ENCODE results near the gene NID1. TPM values are rescaled to one million over a fixed set of nuclear protein-coding genes. Genes with fewer than 3 reads are reported as not detected.
"Not testable (repeated sequence)": the region's sequence is repeated elsewhere in the genome, so short reads cannot be mapped to it uniquely, and the experiment has no call there.

The NID1 gene
- total RNA-seq, 1 experiment from 2014 or later = 12.9 TPM

GRCh38 chr1:236011641-236012040 is 53.2 kb downstream of the NID1 start:
- Histone ChIP-seq H3K27me3 (ENCODE audit: control insufficient read depth, insufficient read depth, low read length) (no peaks in the 10 kb centered on the region), H3K4me3 (ENCODE audit: insufficient read depth, low read depth, low read length) (no peak overlapping the region), H3K36me3 (replicated peaks; ENCODE audit: control insufficient read depth, insufficient read depth, low read length) (no peaks in the 10 kb centered on the region)
- no peak for DNase-seq

- Histone ChIP-seq H3K4me3 (ENCODE audit: insufficient read depth, low read depth, low read length) (no peak overlapping the region), H3K36me3 (replicated peaks; ENCODE audit: control insufficient read depth, insufficient read depth, low read length) (no peaks in the 10 kb centered on the region), H3K27me3 (ENCODE audit: control insufficient read depth, insufficient read depth, low read length) (no peaks in the 10 kb centered on the region)
- no peak for DNase-seq
Measured at GRCh38 chr1:236010443-236010842, 54.4 kb downstream of the NID1 start.

GRCh38 chr1:236009857-236010256 is 55.0 kb downstream of the NID1 start:
- no peak for DNase-seq
- no peaks in the 10 kb centered on the region for H3K27me3 ChIP-seq (ENCODE audit: control insufficient read depth, insufficient read depth, low read length)

GRCh38 chr1:236009191-236009590 is 55.7 kb downstream of the NID1 start:
- Histone ChIP-seq H3K4me3 (ENCODE audit: insufficient read depth, low read depth, low read length) (no peak overlapping the region), H3K36me3 (replicated peaks; ENCODE audit: control insufficient read depth, insufficient read depth, low read length) (no peaks in the 10 kb centered on the region), H3K27me3 (ENCODE audit: control insufficient read depth, insufficient read depth, low read length) (no peaks in the 10 kb centered on the region)
- no peak for DNase-seq

More at GRCh38 chr1:236009857-236010256, 55.0 kb downstream of the NID1 start:
- no peak overlapping the region for H3K4me3 ChIP-seq (ENCODE audit: insufficient read depth, low read depth, low read length)
- H3K36me3 ChIP-seq (replicated peaks; ENCODE audit: control insufficient read depth, insufficient read depth, low read length) = no peaks in the 10 kb centered on the region

- H3K36me3 ChIP-seq (replicated peaks; ENCODE audit: control insufficient read depth, insufficient read depth, low read length) = no peaks in the 10 kb centered on the region
- DNase-seq = no peak
- no peaks in the 10 kb centered on the region for H3K27me3 ChIP-seq (ENCODE audit: control insufficient read depth, insufficient read depth, low read length)
- H3K4me3 ChIP-seq (ENCODE audit: insufficient read depth, low read depth, low read length) = no peak overlapping the region
Measured at GRCh38 chr1:236007781-236008180, 57.1 kb downstream of the NID1 start.

GRCh38 chr1:236003058-236003457 is 61.8 kb downstream of the NID1 start:
- not testable (repeated sequence) for H3K4me3 ChIP-seq (ENCODE audit: insufficient read depth, low read depth, low read length); H3K27me3 ChIP-seq (ENCODE audit: control insufficient read depth, insufficient read depth, low read length); DNase-seq; H3K36me3 ChIP-seq (replicated peaks; ENCODE audit: control insufficient read depth, insufficient read depth, low read length)

GRCh38 chr1:236002572-236002971 is 62.3 kb downstream of the NID1 start:
- no peak for DNase-seq
- H3K4me3 ChIP-seq (ENCODE audit: insufficient read depth, low read depth, low read length) = no peak overlapping the region
- no peaks in the 10 kb centered on the region for H3K27me3 ChIP-seq (ENCODE audit: control insufficient read depth, insufficient read depth, low read length)
- no peaks in the 10 kb centered on the region for H3K36me3 ChIP-seq (replicated peaks; ENCODE audit: control insufficient read depth, insufficient read depth, low read length)

GRCh38 chr1:236002025-236002390 is 62.9 kb downstream of the NID1 start:
- Histone ChIP-seq H3K27me3 (ENCODE audit: control insufficient read depth, insufficient read depth, low read length) (no peaks in the 10 kb centered on the region), H3K4me3 (ENCODE audit: insufficient read depth, low read depth, low read length) (no peak overlapping the region), H3K36me3 (replicated peaks; ENCODE audit: control insufficient read depth, insufficient read depth, low read length) (no peaks in the 10 kb centered on the region)
- no peak for DNase-seq

- DNase-seq = no peak
- Histone ChIP-seq H3K36me3 (replicated peaks; ENCODE audit: control insufficient read depth, insufficient read depth, low read length) (no peaks in the 10 kb centered on the region), H3K4me3 (ENCODE audit: insufficient read depth, low read depth, low read length) (no peak overlapping the region), H3K27me3 (ENCODE audit: control insufficient read depth, insufficient read depth, low read length) (no peaks in the 10 kb centered on the region)
Measured at GRCh38 chr1:236000781-236001180, 64.1 kb downstream of the NID1 start.

- no peak for DNase-seq
- Histone ChIP-seq H3K4me3 (ENCODE audit: insufficient read depth, low read depth, low read length) (no peak overlapping the region), H3K36me3 (replicated peaks; ENCODE audit: control insufficient read depth, insufficient read depth, low read length) (no peaks in the 10 kb centered on the region), H3K27me3 (ENCODE audit: control insufficient read depth, insufficient read depth, low read length) (no peaks in the 10 kb centered on the region)
Measured at GRCh38 chr1:235999259-235999925, 65.5 kb downstream of the NID1 start.

GRCh38 chr1:235998812-235999211 is 66.1 kb downstream of the NID1 start:
- Histone ChIP-seq H3K27me3 (ENCODE audit: control insufficient read depth, insufficient read depth, low read length) (no peaks in the 10 kb centered on the region), H3K4me3 (ENCODE audit: insufficient read depth, low read depth, low read length) (no peak overlapping the region), H3K36me3 (replicated peaks; ENCODE audit: control insufficient read depth, insufficient read depth, low read length) (no peaks in the 10 kb centered on the region)
- no peak for DNase-seq

GRCh38 chr1:235997931-235998330 is 67.0 kb downstream of the NID1 start:
- no peaks in the 10 kb centered on the region for H3K36me3 ChIP-seq (replicated peaks; ENCODE audit: control insufficient read depth, insufficient read depth, low read length)

GRCh38 chr1:235997049-235997448 is 67.8 kb downstream of the NID1 start:
- no peaks in the 10 kb centered on the region for H3K27me3 ChIP-seq (ENCODE audit: control insufficient read depth, insufficient read depth, low read length)
- DNase-seq = no peak
- H3K36me3 ChIP-seq (replicated peaks; ENCODE audit: control insufficient read depth, insufficient read depth, low read length) = no peaks in the 10 kb centered on the region
- no peak overlapping the region for H3K4me3 ChIP-seq (ENCODE audit: insufficient read depth, low read depth, low read length)

More at GRCh38 chr1:235997931-235998330, 67.0 kb downstream of the NID1 start:
- no peak overlapping the region for H3K4me3 ChIP-seq (ENCODE audit: insufficient read depth, low read depth, low read length)
- no peak for DNase-seq
- H3K27me3 ChIP-seq (ENCODE audit: control insufficient read depth, insufficient read depth, low read length) = no peaks in the 10 kb centered on the region

GRCh38 chr1:235996048-235996785 is 68.7 kb downstream of the NID1 start:
- H3K27me3 ChIP-seq (ENCODE audit: control insufficient read depth, insufficient read depth, low read length) = no peaks in the 10 kb centered on the region
- no peak for DNase-seq
- no peaks in the 10 kb centered on the region for H3K36me3 ChIP-seq (replicated peaks; ENCODE audit: control insufficient read depth, insufficient read depth, low read length)

GRCh38 chr1:235995511-235995910 is 69.4 kb downstream of the NID1 start:
- Histone ChIP-seq H3K4me3 (ENCODE audit: insufficient read depth, low read depth, low read length) (no peak overlapping the region), H3K36me3 (replicated peaks; ENCODE audit: control insufficient read depth, insufficient read depth, low read length) (no peaks in the 10 kb centered on the region), H3K27me3 (ENCODE audit: control insufficient read depth, insufficient read depth, low read length) (no peaks in the 10 kb centered on the region)
- DNase-seq = no peak

More at GRCh38 chr1:235996048-235996785, 68.7 kb downstream of the NID1 start:
- no peak overlapping the region for H3K4me3 ChIP-seq (ENCODE audit: insufficient read depth, low read depth, low read length)

Measured in H7 (cell line).